Stimulated activated naive CD8-positive, alpha-beta T cell treated with anti-CD3 and anti-CD28 coated beads, Interleukin-15, Interleukin-2, amounts not matched to agents 100 ng/mL and 50 ng/mL, for 24 hours (primary cell): ENCODE data around the gene CTNNA2.
"Not testable (repeated sequence)": the region's sequence is repeated elsewhere in the genome, so short reads cannot be mapped to it uniquely, and the experiment has no call there.

ENCODE experiments used
- H3K27ac Mint-ChIP-seq: one replicate; pipeline ENCODE4 v1.8.0; 2021; ENCODE audit warnings: mild to moderate bottlenecking, mixed read lengths
- H3K27me3 Mint-ChIP-seq: one replicate; pipeline ENCODE4 v1.8.0; 2021; ENCODE audit warnings: mixed read lengths
- H3K36me3 Mint-ChIP-seq: one replicate; pipeline ENCODE4 v1.8.0; 2021; ENCODE audit warnings: low read depth, mixed read lengths
- H3K4me1 Mint-ChIP-seq: one replicate; pipeline ENCODE4 v1.8.0; 2021; ENCODE audit warnings: low read depth, mixed read lengths
- H3K4me3 Mint-ChIP-seq: one replicate; pipeline ENCODE4 v1.8.0; 2021; ENCODE audit warnings: mild to moderate bottlenecking, mixed read lengths
- H3K9me3 Mint-ChIP-seq: one replicate; pipeline ENCODE4 v1.8.0; 2021; ENCODE audit warnings: mixed read lengths

CTNNA2 gene

GRCh38 chr2:80141007-80141726 is 628.3 kb downstream of the CTNNA2 start:
- Mint-ChIP-seq H3K9me3 (peaks cover 4% of the 10 kb centered on the region), H3K4me3 (no peak overlapping the region), H3K36me3 (no peaks in the 10 kb centered on the region), H3K4me1 (no peaks in the 10 kb centered on the region), H3K27ac (no peak overlapping the region), H3K27me3 (no peaks in the 10 kb centered on the region)

GRCh38 chr2:80145499-80145898 is 632.6 kb downstream of the CTNNA2 start:
- Mint-ChIP-seq H3K4me3 (no peak overlapping the region), H3K36me3 (no peaks in the 10 kb centered on the region), H3K4me1 (no peaks in the 10 kb centered on the region), H3K27ac (no peak overlapping the region), H3K27me3 (no peaks in the 10 kb centered on the region), H3K9me3 (peaks cover 7% of the 10 kb centered on the region)

GRCh38 chr2:80146757-80147156 is 633.9 kb downstream of the CTNNA2 start:
- H3K36me3 Mint-ChIP-seq, H3K27me3 Mint-ChIP-seq, H3K4me1 Mint-ChIP-seq, H3K27ac Mint-ChIP-seq, H3K9me3 Mint-ChIP-seq, H3K4me3 Mint-ChIP-seq: not testable (repeated sequence)

GRCh38 chr2:80147690-80148089 is 634.8 kb downstream of the CTNNA2 start:
- Mint-ChIP-seq H3K27ac (no peak overlapping the region), H3K4me3 (no peak overlapping the region), H3K9me3 (peaks cover 7% of the 10 kb centered on the region), H3K4me1 (no peaks in the 10 kb centered on the region), H3K27me3 (no peaks in the 10 kb centered on the region), H3K36me3 (no peaks in the 10 kb centered on the region)

- H3K9me3 Mint-ChIP-seq, result peaks cover 7% of the 10 kb centered on the region
- H3K36me3 Mint-ChIP-seq, result no peaks in the 10 kb centered on the region
- no peak overlapping the region for H3K4me3 Mint-ChIP-seq
- H3K27ac Mint-ChIP-seq, result no peak overlapping the region
- H3K27me3 Mint-ChIP-seq, result no peaks in the 10 kb centered on the region
- H3K4me1 Mint-ChIP-seq, result no peaks in the 10 kb centered on the region
Observed at GRCh38 chr2:80148906-80149305, 636.1 kb downstream of the CTNNA2 start.

GRCh38 chr2:80149991-80150390 is 637.1 kb downstream of the CTNNA2 start:
- peaks cover 7% of the 10 kb centered on the region for H3K9me3 Mint-ChIP-seq
- H3K27me3 Mint-ChIP-seq, result no peaks in the 10 kb centered on the region
- H3K27ac Mint-ChIP-seq, result no peak overlapping the region
- H3K4me3 Mint-ChIP-seq, result no peak overlapping the region
- H3K4me1 Mint-ChIP-seq, result no peaks in the 10 kb centered on the region
- no peaks in the 10 kb centered on the region for H3K36me3 Mint-ChIP-seq

GRCh38 chr2:80151248-80151647 is 638.4 kb downstream of the CTNNA2 start:
- no peaks in the 10 kb centered on the region for H3K4me1 Mint-ChIP-seq
- no peaks in the 10 kb centered on the region for H3K36me3 Mint-ChIP-seq
- H3K27ac Mint-ChIP-seq, result no peak overlapping the region
- H3K9me3 Mint-ChIP-seq, result peaks cover 7% of the 10 kb centered on the region
- H3K27me3 Mint-ChIP-seq, result no peaks in the 10 kb centered on the region
- H3K4me3 Mint-ChIP-seq, result no peak overlapping the region

- peaks cover 7% of the 10 kb centered on the region for H3K9me3 Mint-ChIP-seq
- H3K27ac Mint-ChIP-seq, result no peak overlapping the region
- H3K36me3 Mint-ChIP-seq, result no peaks in the 10 kb centered on the region
- no peaks in the 10 kb centered on the region for H3K4me1 Mint-ChIP-seq
- no peaks in the 10 kb centered on the region for H3K27me3 Mint-ChIP-seq
- H3K4me3 Mint-ChIP-seq, result no peak overlapping the region
Observed at GRCh38 chr2:80151651-80152050, 638.8 kb downstream of the CTNNA2 start.

- peaks cover 7% of the 10 kb centered on the region for H3K9me3 Mint-ChIP-seq
- H3K4me3 Mint-ChIP-seq, result no peak overlapping the region
- no peak overlapping the region for H3K27ac Mint-ChIP-seq
Observed at GRCh38 chr2:80153151-80153550, 640.3 kb downstream of the CTNNA2 start.

GRCh38 chr2:80153768-80154167 is 640.9 kb downstream of the CTNNA2 start:
- Mint-ChIP-seq H3K4me3 (no peak overlapping the region), H3K36me3 (no peaks in the 10 kb centered on the region), H3K27ac (no peak overlapping the region), H3K4me1 (no peaks in the 10 kb centered on the region), H3K27me3 (no peaks in the 10 kb centered on the region), H3K9me3 (peaks cover 7% of the 10 kb centered on the region)

More at GRCh38 chr2:80153151-80153550, 640.3 kb downstream of the CTNNA2 start:
- Mint-ChIP-seq H3K27me3 (no peaks in the 10 kb centered on the region), H3K4me1 (no peaks in the 10 kb centered on the region), H3K36me3 (no peaks in the 10 kb centered on the region)

GRCh38 chr2:80154231-80154915 is 641.5 kb downstream of the CTNNA2 start:
- Mint-ChIP-seq H3K27me3 (no peaks in the 10 kb centered on the region), H3K4me1 (no peaks in the 10 kb centered on the region), H3K36me3 (no peaks in the 10 kb centered on the region), H3K4me3 (no peak overlapping the region), H3K27ac (no peak overlapping the region), H3K9me3 (peaks cover 7% of the 10 kb centered on the region)

GRCh38 chr2:80164375-80164774 is 651.5 kb downstream of the CTNNA2 start:
- Mint-ChIP-seq H3K27me3 (no peaks in the 10 kb centered on the region), H3K4me3 (no peak overlapping the region), H3K27ac (no peak overlapping the region), H3K4me1 (no peaks in the 10 kb centered on the region), H3K9me3 (peaks cover 14% of the 10 kb centered on the region), H3K36me3 (no peaks in the 10 kb centered on the region)

- Mint-ChIP-seq H3K36me3 (no peaks in the 10 kb centered on the region), H3K27ac (no peak overlapping the region), H3K4me3 (no peak overlapping the region), H3K27me3 (no peaks in the 10 kb centered on the region), H3K4me1 (no peaks in the 10 kb centered on the region), H3K9me3 (peaks cover 14% of the 10 kb centered on the region)
Observed at GRCh38 chr2:80166483-80167171, 653.8 kb downstream of the CTNNA2 start.

GRCh38 chr2:80167284-80167808 is 654.5 kb downstream of the CTNNA2 start:
- Mint-ChIP-seq H3K4me3 (no peak overlapping the region), H3K4me1 (no peaks in the 10 kb centered on the region), H3K9me3 (peaks cover 13% of the 10 kb centered on the region), H3K27me3 (no peaks in the 10 kb centered on the region), H3K36me3 (no peaks in the 10 kb centered on the region), H3K27ac (no peak overlapping the region)

GRCh38 chr2:80168037-80168436 is 655.2 kb downstream of the CTNNA2 start:
- H3K4me3 Mint-ChIP-seq, result no peak overlapping the region
- no peaks in the 10 kb centered on the region for H3K36me3 Mint-ChIP-seq
- H3K9me3 Mint-ChIP-seq, result peaks cover 14% of the 10 kb centered on the region
- no peak overlapping the region for H3K27ac Mint-ChIP-seq
- no peaks in the 10 kb centered on the region for H3K27me3 Mint-ChIP-seq
- no peaks in the 10 kb centered on the region for H3K4me1 Mint-ChIP-seq
